ENCODE measurements around the gene UBA7.

DNA sequence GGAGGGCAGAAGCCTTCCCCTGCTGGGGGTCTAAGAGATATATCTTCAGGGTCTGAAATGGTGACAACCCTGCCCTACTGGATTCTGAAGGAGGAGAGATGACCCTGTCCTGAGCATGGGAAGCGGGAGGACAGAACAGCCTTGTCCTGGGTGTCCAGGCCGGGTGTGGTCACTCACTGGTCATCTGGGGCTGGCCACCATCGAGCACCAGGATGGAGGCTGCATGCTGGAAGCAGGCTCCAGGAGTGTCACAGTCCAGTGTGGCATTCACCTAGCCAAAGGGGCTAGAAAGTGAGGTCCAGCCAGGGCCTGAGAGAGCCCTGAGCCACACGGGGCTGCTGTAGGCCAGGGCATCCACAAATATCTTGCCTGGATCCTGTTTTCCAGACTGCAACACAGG lies 19.3 kb downstream of the UBA7 start:
- TF ChIP-seq EZH2 (IDR thresholded peaks at IDR 0.05; ENCODE audit: low read depth, unreplicated experiment) (no peak), POLR2AphosphoS5 (IDR thresholded peaks at IDR 0.05; ENCODE audit: low read depth) (no peak), EZH2phosphoT487 (IDR thresholded peaks at IDR 0.05; ENCODE audit: unreplicated experiment) (no peak)
- TF ChIP-seq, protein P1, sequence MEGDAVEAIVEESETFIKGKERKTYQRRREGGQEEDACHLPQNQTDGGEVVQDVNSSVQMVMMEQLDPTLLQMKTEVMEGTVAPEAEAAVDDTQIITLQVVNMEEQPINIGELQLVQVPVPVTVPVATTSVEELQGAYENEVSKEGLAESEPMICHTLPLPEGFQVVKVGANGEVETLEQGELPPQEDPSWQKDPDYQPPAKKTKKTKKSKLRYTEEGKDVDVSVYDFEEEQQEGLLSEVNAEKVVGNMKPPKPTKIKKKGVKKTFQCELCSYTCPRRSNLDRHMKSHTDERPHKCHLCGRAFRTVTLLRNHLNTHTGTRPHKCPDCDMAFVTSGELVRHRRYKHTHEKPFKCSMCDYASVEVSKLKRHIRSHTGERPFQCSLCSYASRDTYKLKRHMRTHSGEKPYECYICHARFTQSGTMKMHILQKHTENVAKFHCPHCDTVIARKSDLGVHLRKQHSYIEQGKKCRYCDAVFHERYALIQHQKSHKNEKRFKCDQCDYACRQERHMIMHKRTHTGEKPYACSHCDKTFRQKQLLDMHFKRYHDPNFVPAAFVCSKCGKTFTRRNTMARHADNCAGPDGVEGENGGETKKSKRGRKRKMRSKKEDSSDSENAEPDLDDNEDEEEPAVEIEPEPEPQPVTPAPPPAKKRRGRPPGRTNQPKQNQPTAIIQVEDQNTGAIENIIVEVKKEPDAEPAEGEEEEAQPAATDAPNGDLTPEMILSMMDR (conservative IDR thresholded peaks at IDR 0.05; ENCODE audit: low read depth in 2 of 2): no peak

Measured in GM23338 (cell line).